GM18498 (cell line): ENCODE data around the gene SORT1.
"Not testable (repeated sequence)": the region's sequence is repeated elsewhere in the genome, so short reads cannot be mapped to it uniquely, and the experiment has no call there.

ENCODE experiments used
- ATAC-seq: cut with Tn5 transposase; IDR thresholded peaks from one replicate; pipeline ENCODE4 v1.9.1; 2021; ENCODE audit warnings: mild to moderate bottlenecking, moderate library complexity; ENCODE audit not compliant: unreplicated experiment

The SORT1 gene

DNA sequence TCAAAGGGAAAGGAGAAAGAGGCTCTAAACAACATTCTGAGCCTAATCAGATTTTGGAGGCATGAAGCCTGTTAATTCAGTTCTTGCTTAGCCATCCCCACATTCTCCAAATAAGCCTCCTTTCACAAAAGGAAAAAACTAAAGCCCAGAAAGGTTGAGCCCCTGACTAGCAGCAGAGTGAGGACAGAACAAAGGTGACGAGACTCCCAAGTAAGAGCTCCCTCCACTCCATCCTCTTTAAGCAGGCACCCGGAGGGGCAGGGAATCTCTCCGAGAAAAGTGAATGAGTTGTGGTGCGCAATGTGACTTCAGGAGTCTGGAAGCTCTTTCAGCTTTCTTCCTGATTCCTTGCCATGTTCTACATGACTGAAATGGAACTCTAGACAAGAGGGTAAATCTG, 47.5 kb downstream of the SORT1 start:
- no peak for ATAC-seq

DNA sequence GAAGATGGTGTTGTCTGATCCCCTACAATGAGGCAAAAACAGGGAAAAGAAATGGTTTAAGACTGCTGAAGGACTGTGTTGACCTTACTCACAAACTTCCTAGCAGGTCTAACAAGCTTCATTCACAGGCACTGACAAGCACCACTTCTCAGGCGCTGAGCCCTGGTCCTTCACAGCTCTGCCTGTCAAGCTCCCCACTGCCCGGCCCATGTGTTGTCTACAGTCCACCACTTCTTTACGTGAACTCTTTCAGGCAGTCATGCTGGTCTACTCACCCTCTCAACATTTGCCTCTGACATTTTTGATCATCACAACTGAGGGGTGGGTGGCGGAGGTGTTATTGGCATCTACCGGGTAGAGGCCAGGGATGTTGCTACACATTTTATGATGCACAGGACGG, 50.2 kb downstream of the SORT1 start:
- ATAC-seq: no peak

DNA sequence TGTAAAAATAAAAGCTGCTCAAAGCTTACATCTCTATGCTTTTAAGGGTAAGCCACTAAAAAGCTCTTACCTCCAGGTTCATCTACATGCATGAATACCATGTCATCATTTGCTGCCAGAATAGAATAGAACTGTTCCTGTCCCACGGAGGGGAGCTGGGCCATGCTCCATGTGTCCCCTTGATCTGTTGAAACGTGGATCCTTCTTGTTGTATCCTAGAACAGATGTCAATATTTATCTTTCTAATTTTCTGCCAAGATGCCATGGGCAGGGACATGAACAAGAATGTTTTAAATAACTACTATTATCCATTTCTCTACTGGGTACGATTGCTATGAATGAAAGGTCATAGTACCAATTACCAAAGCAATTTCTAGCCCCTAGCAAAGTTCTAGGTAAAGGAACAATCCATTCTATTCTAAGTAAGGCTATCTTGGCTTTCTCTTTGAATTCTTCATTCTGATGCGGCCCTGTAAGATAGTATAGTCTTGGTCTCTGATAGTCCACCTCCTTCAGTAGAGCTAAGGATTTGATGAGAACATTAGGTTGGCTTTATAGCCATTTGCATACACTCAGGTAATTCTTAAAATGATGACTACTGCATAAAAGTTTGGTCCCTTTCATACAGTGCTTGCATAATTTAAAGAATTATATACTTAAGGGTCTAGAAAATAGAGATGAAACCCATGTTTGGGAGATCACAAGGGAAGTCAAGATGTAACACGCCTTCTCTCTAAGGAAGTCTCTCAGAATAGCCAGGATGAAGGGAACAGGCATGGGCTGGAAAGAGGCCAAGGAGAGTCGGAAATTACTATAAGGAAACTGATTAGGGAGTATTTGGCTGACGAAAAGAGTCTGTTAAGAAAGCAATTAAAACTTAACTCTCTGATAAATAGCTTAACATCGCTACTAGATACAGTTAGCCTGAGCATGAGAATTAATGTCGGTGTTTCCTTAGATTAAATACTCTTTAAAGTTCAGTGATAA, 55.5 kb downstream of the SORT1 start:
- no peak for ATAC-seq

DNA sequence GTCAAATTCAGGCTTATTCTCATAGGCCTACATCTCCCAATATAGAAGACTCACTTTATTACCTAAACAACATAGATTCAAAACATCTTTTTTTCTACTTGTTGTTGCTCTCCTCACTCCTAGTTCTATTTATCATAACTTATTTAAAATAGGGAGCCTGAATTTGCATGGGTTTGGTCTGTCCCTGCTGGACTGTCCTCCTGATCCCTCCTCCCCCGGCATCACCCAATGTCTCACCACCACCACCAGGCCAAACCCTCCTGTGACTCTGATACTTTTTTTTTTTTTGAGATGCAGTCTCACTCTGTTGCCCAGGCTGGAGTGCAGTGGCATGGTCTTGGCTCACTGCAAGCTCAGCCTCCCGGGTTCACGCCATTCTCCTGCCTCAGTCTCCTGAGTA, 59.1 kb downstream of the SORT1 start:
- ATAC-seq: no peak

DNA sequence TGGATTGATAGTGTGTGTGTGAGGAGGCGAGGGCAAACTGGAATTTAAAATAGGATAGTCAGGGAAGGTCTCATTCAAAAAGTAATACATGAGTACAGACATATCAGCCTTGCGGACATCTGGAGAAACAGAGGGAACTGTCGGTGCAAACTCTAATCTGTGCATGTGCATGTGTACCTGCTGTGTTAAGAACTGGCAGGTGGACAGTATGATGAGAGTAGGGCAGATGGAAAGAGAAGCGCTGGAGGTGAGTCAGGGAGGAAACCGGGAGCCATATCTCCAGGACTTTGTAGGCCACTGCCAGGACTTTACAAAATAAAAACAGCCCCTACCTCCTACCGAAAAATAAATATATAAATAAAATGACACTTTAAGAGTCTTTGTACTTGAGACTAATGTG, 59.6 kb downstream of the SORT1 start:
- ATAC-seq: no peak

DNA sequence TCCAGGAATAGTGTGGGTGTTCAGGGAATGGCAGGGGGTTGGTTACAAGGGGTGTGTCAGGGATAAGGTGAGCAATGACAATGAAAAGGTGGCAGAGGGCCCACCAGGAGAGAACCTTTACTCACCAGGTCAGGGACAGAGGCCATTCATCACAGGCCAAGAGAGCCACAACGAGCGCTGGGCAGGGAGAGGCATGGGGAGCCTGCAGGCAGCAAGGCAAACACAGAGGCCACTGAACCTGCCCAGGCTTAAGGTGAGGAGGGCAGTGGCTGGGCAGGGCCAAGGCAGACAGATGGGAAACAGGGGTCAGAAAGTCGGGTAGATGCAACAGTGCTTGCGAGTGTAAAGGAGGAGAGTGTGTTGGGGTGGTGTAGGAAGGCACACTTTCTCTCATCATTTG, 62.6 kb downstream of the SORT1 start:
- no peak for ATAC-seq

DNA sequence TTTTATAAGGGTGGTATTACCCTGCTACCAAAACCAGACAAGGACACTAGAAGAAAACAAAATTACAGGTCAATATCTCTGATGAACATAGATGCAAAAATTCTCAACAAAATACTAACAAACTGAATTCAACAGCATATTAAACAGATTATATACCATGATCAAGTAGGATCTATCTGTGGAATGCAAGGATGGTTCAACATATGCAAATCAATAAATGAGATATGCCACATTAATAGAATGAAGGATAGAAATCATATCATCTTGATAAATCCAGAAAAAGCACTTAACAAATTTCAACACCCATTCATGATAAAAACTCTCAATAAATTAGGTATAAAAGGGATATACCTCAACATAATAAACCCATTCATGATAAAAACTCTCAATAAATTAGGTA, 66.6 kb downstream of the SORT1 start:
- ATAC-seq: no peak

DNA sequence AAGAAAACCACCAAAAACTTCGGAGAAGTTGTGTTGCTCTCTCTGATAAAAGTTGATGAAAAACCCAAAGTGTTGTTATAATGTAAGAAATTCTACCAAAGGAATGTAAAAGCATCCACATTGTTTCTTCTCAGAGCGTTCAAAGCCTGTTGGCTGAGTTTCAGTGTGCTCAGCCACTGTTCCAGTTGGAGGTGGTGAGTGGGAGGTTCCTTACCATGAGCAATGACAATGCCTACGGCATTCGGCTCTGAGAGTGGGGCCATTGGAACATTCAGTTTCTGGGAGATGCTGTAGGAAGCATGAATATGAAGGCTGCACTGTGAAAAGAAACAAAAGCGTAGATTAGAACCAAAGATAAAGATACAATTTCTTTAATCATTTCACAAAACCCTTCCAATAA, 70.4 kb downstream of the SORT1 start:
- ATAC-seq: no peak

DNA sequence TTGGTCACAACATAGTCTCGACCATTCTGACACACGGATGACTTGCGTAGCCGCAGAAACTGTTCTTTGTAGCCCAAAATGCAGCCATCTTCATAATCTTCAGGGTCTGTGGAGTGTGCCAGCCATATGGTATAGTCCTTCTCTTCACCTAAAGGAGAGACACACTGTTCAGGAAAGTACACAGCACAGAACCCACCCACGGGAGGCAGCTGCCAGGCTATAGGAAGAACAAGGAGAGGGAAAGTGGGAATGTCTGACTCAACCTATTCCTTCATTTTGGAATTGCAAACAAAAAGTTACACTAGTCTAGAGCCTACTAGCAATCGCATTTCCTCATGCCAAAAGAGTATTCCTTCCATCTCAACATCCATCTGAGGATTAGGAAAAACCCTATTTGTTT, 74.7 kb downstream of the SORT1 start:
- no peak for ATAC-seq

DNA sequence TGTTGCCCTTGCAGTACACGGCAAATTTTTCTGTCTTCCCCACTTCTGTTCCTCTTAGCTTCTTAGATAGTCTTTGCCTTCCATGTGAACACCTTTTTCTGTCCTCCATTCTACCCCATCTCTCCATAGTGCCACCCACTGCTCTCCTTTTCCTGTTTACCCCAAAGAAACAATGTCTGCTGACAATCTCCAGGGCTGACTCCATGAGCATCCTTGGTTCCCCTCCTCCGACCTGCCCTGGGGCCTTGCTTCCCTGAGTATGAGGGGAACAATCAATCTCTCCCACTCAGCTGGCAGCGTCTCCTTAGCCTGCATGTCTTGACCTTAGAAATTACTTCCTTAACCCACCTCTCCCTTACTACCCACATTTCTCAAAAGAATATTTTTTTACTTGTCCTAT, 78.6 kb downstream of the SORT1 start:
- ATAC-seq: no peak

DNA sequence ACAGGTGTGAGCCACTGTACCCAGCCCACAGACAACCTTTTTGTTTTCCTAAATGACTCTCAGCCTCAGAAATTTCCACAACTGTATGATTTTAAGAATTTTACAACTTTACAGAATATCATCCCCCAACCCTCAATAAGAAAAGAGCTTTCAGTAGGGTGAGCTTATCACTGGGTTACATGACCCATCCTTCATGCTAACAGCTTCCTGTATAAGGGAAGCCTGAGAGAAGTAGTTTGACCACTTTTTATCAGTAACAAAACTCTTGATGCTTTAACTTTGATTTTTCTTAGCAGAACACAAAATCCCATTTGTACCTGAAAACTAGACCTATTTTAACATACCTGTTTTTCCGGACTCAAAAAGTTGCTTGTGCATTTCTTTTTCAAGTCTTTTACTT, 81.2 kb downstream of the SORT1 start:
- no peak for ATAC-seq

DNA sequence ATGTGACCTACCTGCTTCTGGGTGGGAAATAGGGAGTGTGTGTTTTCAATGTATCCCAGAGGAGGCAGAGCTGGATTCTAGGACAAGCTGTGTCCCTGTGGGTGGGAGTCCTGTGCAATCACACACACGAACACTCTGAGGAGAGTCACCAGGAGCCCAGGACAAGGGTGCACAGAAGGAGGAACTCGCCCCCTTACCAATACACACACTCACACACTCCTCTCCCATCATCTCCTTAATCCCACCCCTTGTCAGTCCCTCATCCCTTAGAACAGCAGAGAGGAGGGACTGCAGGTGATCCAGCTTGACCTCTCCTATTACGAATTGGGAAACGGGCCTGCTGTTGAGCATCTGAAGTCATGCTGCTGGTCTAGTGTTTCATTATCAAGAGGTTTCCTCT, 82.4 kb downstream of the SORT1 start:
- no peak for ATAC-seq

DNA sequence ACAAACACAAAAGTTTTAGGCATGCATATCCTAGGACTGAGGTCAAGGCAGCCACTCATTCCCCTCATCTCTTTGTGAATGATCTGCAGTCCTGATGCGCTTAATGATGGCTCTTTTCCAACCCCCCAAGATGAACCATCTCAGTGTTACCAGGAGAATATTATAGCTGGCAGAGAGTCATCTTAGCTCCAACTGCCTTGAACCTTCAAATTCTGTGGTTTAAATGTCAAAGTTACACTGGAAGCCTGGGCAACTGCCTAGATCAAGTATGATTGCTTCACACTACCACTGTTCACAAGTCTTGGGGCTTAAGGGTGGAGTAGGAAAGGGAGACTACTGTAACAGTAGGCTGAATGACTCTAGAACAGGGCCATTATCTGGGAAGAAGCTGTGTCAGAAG, 82.9 kb downstream of the SORT1 start:
- ATAC-seq: no peak

DNA sequence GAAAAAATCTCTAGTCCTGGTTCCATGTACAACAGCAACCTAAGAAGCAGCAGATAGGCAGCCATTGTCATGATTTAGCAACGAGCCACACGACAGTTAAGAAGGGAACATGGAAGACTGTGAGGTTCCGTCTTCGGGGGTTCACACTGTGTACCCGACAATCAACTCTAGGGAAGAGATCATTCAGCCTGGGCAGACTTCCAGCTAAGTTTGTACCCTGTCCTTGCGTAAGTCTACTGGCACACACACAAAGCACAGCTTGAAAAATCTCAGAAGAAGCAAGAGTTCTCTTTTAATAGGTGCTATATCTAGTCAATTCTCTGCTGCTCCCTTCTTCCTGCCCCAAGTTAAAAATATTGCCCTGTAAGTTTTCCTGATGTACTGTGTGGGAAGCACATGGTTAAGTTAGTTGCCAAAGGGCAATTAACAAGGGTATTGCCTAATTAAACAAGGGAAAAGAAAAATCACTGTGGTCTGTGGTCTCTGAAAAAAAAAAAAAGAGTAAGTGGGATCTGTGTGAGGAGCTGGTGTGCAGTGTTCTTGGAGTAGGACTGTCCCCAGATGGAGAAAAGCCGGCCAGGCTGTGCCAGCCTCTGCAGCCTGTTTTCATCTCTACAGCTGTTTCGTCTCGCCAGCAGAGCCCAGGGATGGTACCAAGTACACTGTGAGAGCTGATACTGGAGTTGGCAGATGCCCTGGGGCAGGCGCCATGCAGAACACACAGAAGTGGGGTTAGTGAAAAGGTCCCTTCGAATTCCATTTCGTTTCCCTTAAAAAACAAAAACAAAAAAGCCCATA, 84.5 kb downstream of the SORT1 start:
- no peak for ATAC-seq

DNA sequence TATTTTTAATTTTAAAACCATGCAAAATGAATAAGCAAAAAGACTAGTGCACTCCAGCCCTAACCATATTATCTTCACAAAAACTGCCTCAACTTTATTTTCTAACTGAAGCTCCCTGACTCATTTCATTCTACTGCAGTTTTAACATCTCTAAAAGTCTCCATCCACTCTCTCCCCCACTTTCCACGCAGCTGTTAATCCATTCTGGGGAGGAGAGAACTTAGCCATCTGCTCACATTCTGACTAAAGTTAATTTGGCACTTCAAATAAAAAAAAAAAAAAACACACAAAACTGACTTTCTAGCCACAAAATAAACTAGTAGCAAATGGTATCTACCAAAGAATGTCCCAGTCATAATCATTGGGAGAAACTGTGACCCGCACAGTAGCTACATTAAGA, 85.5 kb downstream of the SORT1 start:
- no peak for ATAC-seq

DNA sequence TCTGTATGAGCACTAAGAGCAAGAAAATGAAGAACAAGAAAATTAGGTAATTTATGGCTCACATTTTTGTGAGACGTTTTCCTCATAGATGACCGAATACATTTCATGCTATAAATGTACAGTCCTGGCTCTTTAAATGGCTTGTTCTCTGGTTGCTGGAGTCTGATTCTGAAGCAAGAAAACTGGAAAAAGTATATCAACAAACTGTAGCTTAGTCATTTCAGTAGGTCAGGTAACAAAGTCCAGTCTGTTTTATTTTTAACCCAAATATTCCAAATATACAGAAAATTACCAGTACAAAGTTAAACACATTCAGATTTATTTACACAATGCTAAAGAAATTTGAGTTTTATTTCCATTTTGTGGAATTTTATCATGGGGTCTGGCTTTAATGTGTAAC, 88.4 kb downstream of the SORT1 start:
- no peak for ATAC-seq

DNA sequence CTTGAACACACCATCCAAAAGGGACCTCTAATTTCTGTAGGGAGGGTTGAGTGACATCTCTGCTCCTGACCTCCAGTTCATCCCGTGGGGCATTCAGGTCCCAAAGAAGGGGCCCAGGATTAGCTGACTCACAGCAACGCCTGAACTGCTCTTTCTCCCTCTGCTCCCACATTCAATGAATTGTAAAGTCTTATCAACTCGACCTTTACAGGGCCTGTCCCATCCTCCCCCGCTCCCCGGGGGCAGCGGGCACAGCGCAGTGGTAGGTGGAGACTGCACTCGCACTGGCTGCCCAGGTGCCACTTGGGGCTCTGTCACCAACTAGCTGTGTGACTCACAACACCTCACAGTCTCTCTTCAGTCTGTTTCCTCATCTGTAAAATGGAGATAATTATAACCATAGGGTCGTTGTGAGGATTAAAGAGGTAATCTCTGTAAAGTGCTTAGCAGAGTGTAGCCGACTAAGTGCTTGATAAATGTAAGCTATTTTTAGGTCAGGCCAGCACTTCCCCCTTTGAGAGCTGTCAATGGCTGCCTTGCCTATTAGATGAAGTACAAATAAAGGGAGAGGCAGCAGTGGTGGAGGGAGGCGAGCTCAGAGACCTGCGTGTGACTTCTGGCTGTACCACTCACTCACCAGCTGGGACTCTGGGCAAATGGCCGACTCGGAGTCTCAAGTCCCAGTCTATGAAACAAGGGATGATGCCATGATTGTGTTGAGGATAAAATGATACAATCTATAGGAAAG, 90.3 kb downstream of the SORT1 start:
- no peak for ATAC-seq

DNA sequence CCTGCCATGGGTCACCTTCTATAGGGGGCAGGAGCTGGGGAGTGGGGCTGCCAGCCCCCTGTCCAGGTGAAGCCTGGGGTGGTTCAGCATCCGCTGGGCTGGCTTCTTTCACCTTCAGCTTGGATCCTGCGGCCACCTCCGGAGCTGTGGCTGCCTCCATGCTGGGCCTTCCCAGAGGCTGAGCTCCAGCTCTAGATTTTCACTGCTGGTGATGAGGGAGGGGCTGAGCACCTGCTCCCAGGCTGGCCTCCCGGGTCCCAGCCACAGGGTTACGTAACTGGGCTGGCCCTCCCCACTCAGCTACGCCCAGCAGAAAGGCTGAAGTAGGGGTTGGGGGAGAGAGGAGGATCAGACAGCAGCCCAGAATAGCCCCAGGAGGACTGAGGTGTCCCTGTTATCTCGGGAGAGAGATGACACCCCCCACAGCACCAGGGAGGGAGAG, 90.9 kb downstream of the SORT1 start, which contains the start of gene MYBPHL:
Gene MYBPHL (minus strand): TSS at position 180 of the 442 bp plus-strand sequence. CDS start 20 bp downstream, at position 160.
- ATAC-seq: no peak

DNA sequence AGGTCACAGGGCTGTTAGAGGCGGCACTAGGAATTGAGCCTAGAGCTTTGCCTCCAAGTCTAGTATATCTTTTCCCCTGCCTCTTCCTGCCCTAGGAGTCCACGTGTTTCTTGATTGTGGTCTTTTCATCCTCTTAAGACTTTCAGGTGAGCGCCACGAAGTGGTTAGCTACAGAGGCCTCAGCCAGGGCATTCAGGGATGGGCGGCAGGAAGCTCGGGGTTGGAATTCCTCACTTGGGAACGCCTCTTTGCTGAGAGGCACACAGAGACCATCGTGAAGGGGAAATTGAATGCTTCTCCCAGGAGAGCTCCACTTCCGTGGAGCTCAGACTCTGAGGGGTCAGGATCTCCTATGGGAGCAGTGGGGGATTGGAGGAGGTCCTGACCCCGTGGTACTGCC, 91.7 kb downstream of the SORT1 start:
- ATAC-seq: not testable (repeated sequence)

DNA sequence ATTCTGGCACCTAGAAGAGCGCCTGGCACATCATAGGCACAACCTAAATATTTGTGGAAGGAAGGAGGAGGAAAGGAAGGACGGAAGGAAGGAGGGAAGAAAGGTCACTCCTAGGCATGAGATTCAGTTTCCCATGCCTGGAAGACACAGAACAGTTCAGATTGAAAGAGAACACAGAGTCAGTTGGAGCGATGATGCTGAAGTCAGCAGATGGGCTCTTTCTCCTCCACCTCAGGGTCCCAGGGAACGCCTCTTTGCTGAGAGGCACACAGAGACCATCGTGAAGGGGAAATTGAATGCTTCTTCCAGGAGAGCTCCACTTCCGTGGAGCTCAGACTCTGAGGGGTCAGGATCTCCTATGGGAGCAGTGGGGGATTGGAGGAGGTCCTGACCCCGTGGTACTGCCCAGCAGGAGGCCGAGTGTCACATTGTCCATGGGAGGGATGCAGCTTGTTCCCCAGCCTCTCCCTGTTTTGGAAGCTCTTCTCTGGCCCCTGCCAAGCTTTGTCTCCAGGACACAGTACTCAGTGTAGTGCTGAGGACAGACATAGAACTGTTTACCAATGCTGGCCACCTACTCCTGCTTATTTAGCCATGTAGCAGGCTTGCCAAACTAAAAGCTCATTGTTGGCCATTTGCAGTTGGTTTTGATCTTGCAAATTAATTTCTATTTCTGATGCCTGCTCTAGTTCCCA, 93.3 kb downstream of the SORT1 start:
- ATAC-seq: no peak

DNA sequence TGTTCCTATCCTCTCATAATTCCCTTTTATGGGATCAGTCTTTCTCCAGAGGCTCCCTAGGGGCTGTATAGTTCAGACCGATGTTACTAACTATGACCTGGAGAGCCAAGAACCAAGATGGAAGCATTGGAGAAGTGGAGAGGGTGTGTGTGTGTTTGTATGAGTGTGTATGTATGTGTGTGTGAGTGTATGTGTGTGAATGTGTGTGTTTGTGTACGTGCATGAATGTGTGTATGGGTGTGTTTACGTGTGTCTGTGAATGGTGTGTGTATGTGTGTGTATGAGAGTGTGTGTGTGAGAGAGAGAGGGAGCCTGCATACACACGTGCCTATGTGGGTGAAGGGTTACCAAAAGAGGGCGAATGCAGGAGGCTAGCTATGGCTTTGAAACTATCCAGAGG, 95.8 kb downstream of the SORT1 start:
- no peak for ATAC-seq
